ENCODE data around the gene MLYCD.
"Not testable (repeated sequence)": the region's sequence is repeated elsewhere in the genome, so short reads cannot be mapped to it uniquely, and the experiment has no call there.

MLYCD gene

DNA sequence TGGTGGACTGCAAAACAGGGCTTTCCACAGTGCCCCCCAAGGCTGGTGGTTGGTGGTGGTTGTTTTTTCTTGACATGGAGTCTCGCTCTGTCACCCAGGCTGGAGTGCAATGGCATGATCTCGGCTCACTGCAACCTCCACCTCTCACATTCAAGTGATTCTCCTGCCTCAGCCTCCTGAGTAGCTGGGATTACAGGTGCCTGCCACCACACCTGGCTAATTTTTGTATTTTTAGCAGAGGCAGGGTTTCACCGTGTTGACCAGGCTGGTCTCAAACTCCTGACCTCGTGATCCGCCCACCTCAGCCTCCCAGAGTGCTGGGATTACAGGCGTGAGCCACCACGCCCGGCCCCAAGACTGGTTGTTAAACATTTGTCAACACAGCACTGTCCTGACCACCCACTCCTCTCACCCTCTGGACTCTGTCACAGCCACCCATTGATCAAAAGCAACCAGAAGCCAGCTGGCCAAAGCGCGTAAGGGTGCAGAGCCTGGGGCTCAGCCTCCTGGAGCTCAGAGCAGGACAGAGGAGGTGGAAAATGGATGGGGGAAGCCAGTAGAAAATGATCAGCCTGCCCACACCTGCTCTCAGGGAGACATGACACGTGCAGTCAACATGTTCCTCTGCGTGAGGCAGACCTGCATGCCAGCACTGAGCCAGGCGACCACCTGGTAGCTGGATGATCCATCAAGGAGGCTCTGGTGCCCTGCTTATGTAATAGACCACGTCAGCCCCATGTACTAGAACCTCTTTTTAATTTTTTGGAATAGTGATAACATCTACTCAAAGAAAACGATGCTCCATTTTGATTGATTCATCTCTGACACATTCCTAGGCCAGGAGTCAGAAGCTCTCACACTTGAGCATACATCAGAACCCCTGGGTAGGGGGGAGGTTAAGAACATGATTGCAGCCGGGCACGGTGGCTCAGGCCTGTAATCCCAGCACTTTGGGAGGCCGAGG is 39.3 kb downstream of the MLYCD start:
- Histone ChIP-seq H3K4me1 (no peaks in the 10 kb centered on the region), H3K36me3 (no peaks in the 10 kb centered on the region), H3K27me3 (no peaks in the 10 kb centered on the region; the same call in 1 of the 2 replicates), H3K4me3 (ENCODE audit: low read depth, low read length) (no peak overlapping the region), H3K9me3 (no peaks in the 10 kb centered on the region)
- no peak for TF ChIP-seq CTCF (IDR thresholded peaks at IDR 0.05; ENCODE audit: low read depth, low read length)
- no peak for DNase-seq

- Histone ChIP-seq H3K36me3 (no peaks in the 10 kb centered on the region), H3K27me3 (no peaks in the 10 kb centered on the region; the same call in 1 of the 2 replicates), H3K9me3 (no peaks in the 10 kb centered on the region), H3K4me1 (no peaks in the 10 kb centered on the region), H3K4me3 (ENCODE audit: low read depth, low read length) (no peak overlapping the region)
- TF ChIP-seq CTCF (IDR thresholded peaks at IDR 0.05; ENCODE audit: low read depth, low read length) = no peak
- DNase-seq = no peak
Observed at GRCh38 chr16:83939266-83939855, 40.4 kb downstream of the MLYCD start.

GRCh38 chr16:83940119-83940518 is 41.2 kb downstream of the MLYCD start:
- no peak for TF ChIP-seq CTCF (IDR thresholded peaks at IDR 0.05; ENCODE audit: low read depth, low read length)
- no peak for DNase-seq
- Histone ChIP-seq H3K9me3 (no peaks in the 10 kb centered on the region), H3K4me1 (no peaks in the 10 kb centered on the region), H3K4me3 (ENCODE audit: low read depth, low read length) (no peak overlapping the region), H3K27me3 (no peaks in the 10 kb centered on the region; the same call in 1 of the 2 replicates), H3K36me3 (no peaks in the 10 kb centered on the region)

- Histone ChIP-seq H3K4me1 (no peaks in the 10 kb centered on the region), H3K27me3 (no peaks in the 10 kb centered on the region), H3K4me3 (ENCODE audit: low read depth, low read length) (no peak overlapping the region), H3K9me3 (no peaks in the 10 kb centered on the region), H3K36me3 (no peaks in the 10 kb centered on the region)
- TF ChIP-seq CTCF (IDR thresholded peaks at IDR 0.05; ENCODE audit: low read depth, low read length) = no peak
- peak; percentile 54 for DNase-seq
Observed at GRCh38 chr16:83940630-83941378, 41.9 kb downstream of the MLYCD start.

- not testable (repeated sequence) for H3K9me3 ChIP-seq; H3K36me3 ChIP-seq; DNase-seq; H3K27me3 ChIP-seq; H3K4me3 ChIP-seq (ENCODE audit: low read depth, low read length); H3K4me1 ChIP-seq
Observed at GRCh38 chr16:83941546-83941945, 42.6 kb downstream of the MLYCD start.

DNA sequence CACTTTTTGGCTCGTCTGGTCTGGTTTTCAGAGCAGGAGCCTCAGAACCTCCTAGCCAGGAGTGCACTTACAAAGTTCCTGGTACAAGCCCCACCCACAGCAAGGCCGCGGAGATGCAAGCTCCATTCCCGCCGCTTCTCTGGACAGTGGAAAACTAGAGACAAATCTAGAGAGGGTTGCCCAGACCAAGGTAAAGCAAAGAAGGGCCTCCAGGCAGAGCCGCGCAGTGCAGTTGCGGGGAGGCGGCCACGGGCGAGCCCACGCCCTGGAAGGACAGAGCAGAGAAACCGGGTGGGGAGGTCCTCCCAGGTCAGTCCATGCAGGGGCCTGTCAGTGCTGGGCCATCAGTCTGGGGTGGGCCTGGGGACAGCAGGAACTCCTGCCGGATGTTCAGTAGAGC is 43.2 kb downstream of the MLYCD start:
- no peaks in the 10 kb centered on the region for H3K4me1 ChIP-seq
- H3K9me3 ChIP-seq = no peaks in the 10 kb centered on the region
- H3K36me3 ChIP-seq = no peaks in the 10 kb centered on the region
- no peak for TF ChIP-seq CTCF (IDR thresholded peaks at IDR 0.05; ENCODE audit: low read depth, low read length)
- H3K27me3 ChIP-seq = no peaks in the 10 kb centered on the region
- no peak for DNase-seq
- H3K4me3 ChIP-seq (ENCODE audit: low read depth, low read length) = no peak overlapping the region
